Liver (tissue), 3 donors: ENCODE measurements around the gene CDH23.

Source experiments
- CTCF ChIP-seq: fragments of 150-350 bp; IDR thresholded peaks from 2 replicates; pipeline ENCODE4 v1.5.1; 2017; ENCODE audit warnings: improper control_type of control experiment, low read depth, low read length; ENCODE audit not compliant: missing input control
- EGR1 ChIP-seq, 2 donors: IDR thresholded peaks; 2 replicates each; pipeline ENCODE4 v1.6.1; 2016 to 2018; ENCODE audit warnings: antibody characterized with exemption in 2 of 2, low read depth in 2 of 2
- FOXA1 ChIP-seq: IDR thresholded peaks from 2 replicates; pipeline ENCODE4 v1.6.1; 2016; ENCODE audit warnings: antibody characterized with exemption
- GABPA ChIP-seq, 2 donors: IDR thresholded peaks in 1 of 2; conservative IDR thresholded peaks in 1 of 2; 2 replicates each; pipeline ENCODE4 v1.6.1; 2016; ENCODE audit warnings: antibody characterized with exemption in 2 of 2, mild to moderate bottlenecking in 1 of 2, moderate library complexity in 1 of 2
- JUND ChIP-seq, 2 donors: IDR thresholded peaks; 2 replicates each; pipeline ENCODE4 v1.6.1; 2016; ENCODE audit warnings: antibody characterized with exemption in 2 of 2
- MAX ChIP-seq: IDR thresholded peaks from 2 replicates; pipeline ENCODE4 v1.6.1; 2016; ENCODE audit warnings: antibody characterized with exemption
- NR2F2 ChIP-seq: IDR thresholded peaks from 2 replicates; pipeline ENCODE4 v1.6.1; 2016; ENCODE audit warnings: antibody characterized with exemption
- RAD21 ChIP-seq, 2 donors: IDR thresholded peaks; 2 replicates each; pipeline ENCODE4 v1.6.1; 2016; ENCODE audit warnings: antibody characterized with exemption in 2 of 2, mild to moderate bottlenecking in 2 of 2
- REST ChIP-seq: IDR thresholded peaks from 2 replicates; pipeline ENCODE4 v1.6.1; 2016; ENCODE audit warnings: antibody characterized with exemption, mild to moderate bottlenecking
- RXRA ChIP-seq, 2 donors: IDR thresholded peaks; 2 replicates each; pipeline ENCODE4 v1.6.1; 2017 to 2018; ENCODE audit warnings: antibody characterized with exemption in 2 of 2, mild to moderate bottlenecking in 1 of 2
- SP1 ChIP-seq: IDR thresholded peaks from 2 replicates; pipeline ENCODE4 v1.6.1; 2018; ENCODE audit warnings: antibody characterized with exemption, mild to moderate bottlenecking
- TAF1 ChIP-seq: conservative IDR thresholded peaks from 2 replicates; pipeline ENCODE4 v1.6.1; 2016; ENCODE audit warnings: antibody characterized with exemption, mild to moderate bottlenecking
- YY1 ChIP-seq: IDR thresholded peaks from 2 replicates; pipeline ENCODE4 v1.6.1; 2016; ENCODE audit warnings: antibody characterized with exemption, mild to moderate bottlenecking
- ZBTB33 ChIP-seq: IDR thresholded peaks from 2 replicates; pipeline ENCODE4 v1.6.1; 2016; ENCODE audit warnings: antibody characterized with exemption
- donor health status: healthy.
- donor health status: healthy.

- TF ChIP-seq MAX, result no peak
- peak; percentile 21 for TF ChIP-seq CTCF
- TF ChIP-seq JUND (IDR thresholded peaks at IDR 0.05), result no peak
- no peak for TF ChIP-seq NR2F2
- TF ChIP-seq EGR1 (IDR thresholded peaks at IDR 0.05; ENCODE audit: low read depth in 2 of 2), result no peak
- no peak for TF ChIP-seq YY1
- TF ChIP-seq TAF1, result no peak
- TF ChIP-seq RXRA (IDR thresholded peaks at IDR 0.05), result no peak
- no peak for TF ChIP-seq GABPA (IDR thresholded peaks at IDR 0.05 in 1 of 2, conservative IDR thresholded peaks at IDR 0.05 in 1 of 2)
- no peak for TF ChIP-seq REST
- peak in 1 of 2 donors; percentile 14 for TF ChIP-seq RAD21 (IDR thresholded peaks at IDR 0.05)
- no peak for TF ChIP-seq ZBTB33
- no peak for TF ChIP-seq SP1
- TF ChIP-seq FOXA1, result no peak
These were observed 329.4 kb downstream of the CDH23 start for GRCh38 chr10:71725998-71726579.
